ENCODE data around the gene ITIH4.

The ITIH4 gene

DNA sequence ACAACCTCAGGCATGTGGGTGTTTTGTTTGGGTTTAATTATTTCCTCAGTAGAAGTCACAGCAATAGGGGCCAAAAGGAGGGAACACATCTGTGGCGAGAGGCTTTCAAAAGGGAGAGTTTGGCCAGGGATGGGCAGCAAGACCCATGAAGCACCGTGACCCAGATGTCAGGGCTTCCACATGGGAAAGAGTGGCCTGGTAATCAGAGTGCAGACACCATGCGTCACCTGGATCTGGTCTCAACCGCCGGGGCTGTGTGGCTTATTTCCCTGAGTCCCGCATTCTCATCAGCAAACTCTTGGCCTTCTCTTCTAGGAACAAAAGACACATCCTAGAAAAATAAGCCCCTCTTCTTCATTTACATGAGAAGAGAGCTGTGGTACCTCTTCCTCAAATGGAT lies 16.8 kb upstream of the ITIH4 start:
- no peak overlapping the region for H3K14ac ChIP-seq (ENCODE audit: low read length)
- no CpG with 5 or more reads among the region's 6 CpGs for WGBS (ENCODE audit: extremely low coverage, insufficient coverage, insufficient read length)
- no peaks in the 10 kb centered on the region for H3K27me3 ChIP-seq (ENCODE audit: insufficient read depth, low read length)
- H3K4me3 ChIP-seq (ENCODE audit: low read depth, low read length) = no peak overlapping the region
- H2AK5ac ChIP-seq (ENCODE audit: low read length) = no peak overlapping the region
- H3K18ac ChIP-seq (ENCODE audit: low read length) = no peak overlapping the region
- no peak overlapping the region for H2BK12ac ChIP-seq (ENCODE audit: low read length)
- H3K4me1 ChIP-seq (ENCODE audit: control insufficient read depth in 1 of 2, insufficient read depth in 2 of 2, low read length in 2 of 2) = no peaks in the 10 kb centered on the region
- no peak for DNase-seq
- no peak overlapping the region for H3K27ac ChIP-seq (ENCODE audit: low read depth, low read length)
- H3K36me3 ChIP-seq (ENCODE audit: control insufficient read depth in 1 of 2, insufficient read depth in 2 of 2, low read length in 2 of 2) = peaks cover 7 to 15% of the 10 kb centered on the region in 2 experiments
- H2BK5ac ChIP-seq (ENCODE audit: low read depth, low read length, poor library complexity) = no peak overlapping the region
- no peak overlapping the region for H2BK120ac ChIP-seq (ENCODE audit: insufficient read depth, low read length, poor library complexity)
- H3K9me3 ChIP-seq (ENCODE audit: insufficient read depth, low read depth, low read length) = peaks cover 2% of the 10 kb centered on the region
- no peak overlapping the region for H2AFZ ChIP-seq (ENCODE audit: insufficient read depth, low read length, poor library complexity)
- no peak overlapping the region for H3K9ac ChIP-seq (ENCODE audit: low read length)
- H4K8ac ChIP-seq (ENCODE audit: low read depth, low read length) = no peak overlapping the region
- no peaks in the 10 kb centered on the region for H3K79me1 ChIP-seq (ENCODE audit: low read length)
- no peak overlapping the region for H3K4me2 ChIP-seq (ENCODE audit: low read length)
- H3K23ac ChIP-seq (ENCODE audit: low read length) = no peak overlapping the region
- H4K91ac ChIP-seq (ENCODE audit: low read depth, low read length) = no peak overlapping the region
- no peak overlapping the region for H4K12ac ChIP-seq (ENCODE audit: low read depth, low read length)
- H3K4ac ChIP-seq (ENCODE audit: low read depth, low read length) = no peak overlapping the region
- H3K79me2 ChIP-seq (ENCODE audit: control insufficient read depth, insufficient read depth, low read length, poor library complexity) = no peaks in the 10 kb centered on the region

DNA sequence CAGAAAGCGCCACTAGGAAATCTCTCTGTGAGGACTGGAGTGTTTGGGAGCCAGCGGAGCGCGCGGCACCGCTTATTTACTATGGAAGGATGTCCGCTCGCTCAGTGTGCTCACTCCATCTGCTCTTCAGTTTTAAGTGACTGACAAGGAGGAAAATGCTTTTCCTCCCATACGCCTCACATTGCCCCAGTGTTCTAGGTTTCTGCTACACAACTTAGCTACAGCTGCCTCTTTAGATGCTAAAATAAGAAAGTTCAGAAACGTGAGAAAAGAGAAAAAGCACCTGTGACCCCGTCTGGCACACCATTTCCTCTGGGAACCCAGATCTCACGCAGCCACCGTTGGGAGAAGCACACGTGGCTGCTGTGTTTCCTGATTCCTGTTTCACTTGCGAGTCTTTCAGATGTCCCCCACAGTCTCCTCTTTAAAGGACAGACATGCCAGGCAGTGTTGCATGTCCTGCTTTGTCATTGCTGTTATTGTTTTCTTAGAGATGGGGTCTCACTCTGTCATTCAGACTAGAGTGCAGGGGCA lies 16.0 kb upstream of the ITIH4 start:
- Histone ChIP-seq H3K27me3 (ENCODE audit: insufficient read depth, low read length) (no peaks in the 10 kb centered on the region), H3K79me2 (ENCODE audit: control insufficient read depth, insufficient read depth, low read length, poor library complexity) (no peaks in the 10 kb centered on the region), H3K23ac (ENCODE audit: low read length) (no peak overlapping the region), H3K18ac (ENCODE audit: low read length) (no peak overlapping the region), H2BK12ac (ENCODE audit: low read length) (no peak overlapping the region), H2AK5ac (ENCODE audit: low read length) (no peak overlapping the region), H3K4me2 (ENCODE audit: low read length) (no peak overlapping the region), H4K91ac (ENCODE audit: low read depth, low read length) (no peak overlapping the region), H2AFZ (ENCODE audit: insufficient read depth, low read length, poor library complexity) (no peak overlapping the region), H2BK120ac (ENCODE audit: insufficient read depth, low read length, poor library complexity) (no peak overlapping the region), H3K4me1 (ENCODE audit: control insufficient read depth in 1 of 2, insufficient read depth in 2 of 2, low read length in 2 of 2) (no peaks in the 10 kb centered on the region), H3K4ac (ENCODE audit: low read depth, low read length) (no peak overlapping the region), H4K12ac (ENCODE audit: low read depth, low read length) (no peak overlapping the region), H3K4me3 (ENCODE audit: low read depth, low read length) (no peak overlapping the region), H3K9ac (ENCODE audit: low read length) (no peak overlapping the region), H3K9me3 (ENCODE audit: insufficient read depth, low read depth, low read length) (peaks cover 2% of the 10 kb centered on the region), H3K36me3 (ENCODE audit: control insufficient read depth in 1 of 2, insufficient read depth in 2 of 2, low read length in 2 of 2) (peaks cover 3 to 15% of the 10 kb centered on the region in 2 experiments), H3K79me1 (ENCODE audit: low read length) (no peaks in the 10 kb centered on the region), H3K14ac (ENCODE audit: low read length) (no peak overlapping the region), H2BK5ac (ENCODE audit: low read depth, low read length, poor library complexity) (no peak overlapping the region), H3K27ac (ENCODE audit: low read depth, low read length) (no peak overlapping the region), H4K8ac (ENCODE audit: low read depth, low read length) (no peak overlapping the region)
- DNase-seq = no peak
- no CpG with 5 or more reads among the region's 15 CpGs for WGBS (ENCODE audit: extremely low coverage, insufficient coverage, insufficient read length)

DNA sequence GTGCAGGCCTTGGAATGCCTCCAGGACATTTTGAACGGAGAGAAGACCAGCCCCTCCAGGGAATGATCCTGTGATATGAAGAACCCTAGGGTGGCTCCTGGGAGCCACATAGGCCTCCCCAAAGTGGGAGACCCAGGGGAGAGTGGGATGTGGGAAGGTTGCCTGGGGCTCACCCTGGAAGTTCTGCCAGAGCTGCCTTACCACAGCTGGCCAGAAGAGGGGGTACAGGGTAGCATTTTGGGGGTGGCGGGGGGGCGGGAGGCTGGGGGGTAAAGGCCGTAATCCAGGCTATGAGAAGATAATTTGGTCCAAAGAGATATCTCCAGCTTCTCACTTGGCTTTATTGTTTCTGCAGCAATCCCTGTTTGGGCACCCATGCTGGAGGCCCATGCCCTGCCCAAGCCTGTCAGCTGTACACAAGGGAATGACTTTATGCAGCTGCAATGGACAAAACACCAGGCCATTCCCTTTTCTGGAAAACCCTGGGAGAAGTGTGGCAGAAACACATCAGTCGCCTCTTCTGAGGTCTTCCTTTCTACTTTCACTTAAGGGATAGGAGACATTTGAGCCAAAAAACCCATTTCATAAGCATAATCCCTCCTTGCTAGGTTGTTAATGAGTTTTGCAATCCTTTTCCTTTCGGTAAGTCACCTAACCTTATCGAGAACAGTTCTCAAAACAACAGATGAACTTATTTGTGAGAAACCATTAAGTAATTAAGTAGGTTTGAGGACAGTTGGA lies 15.4 kb upstream of the ITIH4 start:
- H3K27ac ChIP-seq (ENCODE audit: low read depth, low read length) = no peak overlapping the region
- no peak for DNase-seq
- H2AFZ ChIP-seq (ENCODE audit: insufficient read depth, low read length, poor library complexity) = no peak overlapping the region
- H3K4me2 ChIP-seq (ENCODE audit: low read length) = no peak overlapping the region
- no peak overlapping the region for H2BK12ac ChIP-seq (ENCODE audit: low read length)
- no peaks in the 10 kb centered on the region for H3K79me1 ChIP-seq (ENCODE audit: low read length)
- no peaks in the 10 kb centered on the region for H3K4me1 ChIP-seq (ENCODE audit: control insufficient read depth in 1 of 2, insufficient read depth in 2 of 2, low read length in 2 of 2)
- no peak overlapping the region for H3K9ac ChIP-seq (ENCODE audit: low read length)
- no peak overlapping the region for H3K18ac ChIP-seq (ENCODE audit: low read length)
- no peaks in the 10 kb centered on the region for H3K79me2 ChIP-seq (ENCODE audit: control insufficient read depth, insufficient read depth, low read length, poor library complexity)
- peaks cover 2% of the 10 kb centered on the region for H3K9me3 ChIP-seq (ENCODE audit: insufficient read depth, low read depth, low read length)
- H3K36me3 ChIP-seq (ENCODE audit: control insufficient read depth in 1 of 2, insufficient read depth in 2 of 2, low read length in 2 of 2) = peaks cover 6 to 17% of the 10 kb centered on the region in 2 experiments
- no peak overlapping the region for H3K4ac ChIP-seq (ENCODE audit: low read depth, low read length)
- H2BK5ac ChIP-seq (ENCODE audit: low read depth, low read length, poor library complexity) = no peak overlapping the region
- no peak overlapping the region for H3K23ac ChIP-seq (ENCODE audit: low read length)
- H4K12ac ChIP-seq (ENCODE audit: low read depth, low read length) = no peak overlapping the region
- H2BK120ac ChIP-seq (ENCODE audit: insufficient read depth, low read length, poor library complexity) = no peak overlapping the region
- no peak overlapping the region for H3K14ac ChIP-seq (ENCODE audit: low read length)
- no CpG with 5 or more reads among the region's 7 CpGs for WGBS (ENCODE audit: extremely low coverage, insufficient coverage, insufficient read length)
- no peak overlapping the region for H3K4me3 ChIP-seq (ENCODE audit: low read depth, low read length)
- H3K27me3 ChIP-seq (ENCODE audit: insufficient read depth, low read length) = no peaks in the 10 kb centered on the region
- H4K91ac ChIP-seq (ENCODE audit: low read depth, low read length) = no peak overlapping the region
- no peak overlapping the region for H4K8ac ChIP-seq (ENCODE audit: low read depth, low read length)
- H2AK5ac ChIP-seq (ENCODE audit: low read length) = no peak overlapping the region

DNA sequence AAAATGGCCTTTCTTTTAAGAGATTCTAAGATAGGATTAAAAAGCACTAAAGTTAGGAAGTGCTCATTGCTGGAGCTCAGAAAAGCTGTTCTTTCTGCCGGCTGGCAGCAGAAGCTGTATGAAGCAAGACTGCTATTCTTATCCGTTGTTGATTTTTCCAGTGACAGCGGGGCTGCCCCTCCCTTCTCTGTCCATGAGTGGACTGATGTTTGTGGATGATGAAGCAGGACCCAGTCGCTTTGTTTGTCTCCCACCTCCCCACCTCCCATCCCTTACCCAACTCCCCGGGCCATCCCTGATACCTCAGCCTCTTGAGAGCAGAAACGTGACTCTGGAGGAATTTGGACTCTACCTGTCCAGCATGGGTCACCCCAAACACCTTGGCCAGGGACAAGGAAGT lies 14.7 kb upstream of the ITIH4 start:
- Histone ChIP-seq H2BK120ac (ENCODE audit: insufficient read depth, low read length, poor library complexity) (no peak overlapping the region), H3K4ac (ENCODE audit: low read depth, low read length) (no peak overlapping the region), H3K18ac (ENCODE audit: low read length) (no peak overlapping the region), H4K12ac (ENCODE audit: low read depth, low read length) (no peak overlapping the region), H3K4me3 (ENCODE audit: low read depth, low read length) (no peak overlapping the region), H3K79me2 (ENCODE audit: control insufficient read depth, insufficient read depth, low read length, poor library complexity) (no peaks in the 10 kb centered on the region), H3K27ac (ENCODE audit: low read depth, low read length) (no peak overlapping the region), H3K4me1 (ENCODE audit: control insufficient read depth in 1 of 2, insufficient read depth in 2 of 2, low read length in 2 of 2) (no peaks in the 10 kb centered on the region), H3K14ac (ENCODE audit: low read length) (no peak overlapping the region), H2AK5ac (ENCODE audit: low read length) (no peak overlapping the region), H3K4me2 (ENCODE audit: low read length) (no peak overlapping the region), H2AFZ (ENCODE audit: insufficient read depth, low read length, poor library complexity) (no peak overlapping the region), H3K27me3 (ENCODE audit: insufficient read depth, low read length) (no peaks in the 10 kb centered on the region), H4K91ac (ENCODE audit: low read depth, low read length) (no peak overlapping the region), H3K9me3 (ENCODE audit: insufficient read depth, low read depth, low read length) (peaks cover 2% of the 10 kb centered on the region), H3K79me1 (ENCODE audit: low read length) (no peaks in the 10 kb centered on the region), H2BK5ac (ENCODE audit: low read depth, low read length, poor library complexity) (no peak overlapping the region), H4K8ac (ENCODE audit: low read depth, low read length) (no peak overlapping the region), H3K9ac (ENCODE audit: low read length) (no peak overlapping the region), H2BK12ac (ENCODE audit: low read length) (no peak overlapping the region), H3K23ac (ENCODE audit: low read length) (no peak overlapping the region), H3K36me3 (ENCODE audit: control insufficient read depth in 1 of 2, insufficient read depth in 2 of 2, low read length in 2 of 2) (peaks cover 6 to 17% of the 10 kb centered on the region in 2 experiments)
- WGBS (ENCODE audit: extremely low coverage, insufficient coverage, insufficient read length) = no CpG with 5 or more reads among the region's 6 CpGs
- DNase-seq = no peak

Data from trophoblast cell (in vitro differentiated cells and primary cell).